HG02610 (cell line): ENCODE data around the gene SYNE2.
"Not testable (repeated sequence)": the region's sequence is repeated elsewhere in the genome, so short reads cannot be mapped to it uniquely, and the experiment has no call there.

Experiments used
- ATAC-seq: cut with Tn5 transposase; IDR thresholded peaks from one replicate; pipeline ENCODE4 v1.9.1; 2021; ENCODE audit warnings: mild to moderate bottlenecking, moderate library complexity; ENCODE audit not compliant: unreplicated experiment

The SYNE2 gene

DNA sequence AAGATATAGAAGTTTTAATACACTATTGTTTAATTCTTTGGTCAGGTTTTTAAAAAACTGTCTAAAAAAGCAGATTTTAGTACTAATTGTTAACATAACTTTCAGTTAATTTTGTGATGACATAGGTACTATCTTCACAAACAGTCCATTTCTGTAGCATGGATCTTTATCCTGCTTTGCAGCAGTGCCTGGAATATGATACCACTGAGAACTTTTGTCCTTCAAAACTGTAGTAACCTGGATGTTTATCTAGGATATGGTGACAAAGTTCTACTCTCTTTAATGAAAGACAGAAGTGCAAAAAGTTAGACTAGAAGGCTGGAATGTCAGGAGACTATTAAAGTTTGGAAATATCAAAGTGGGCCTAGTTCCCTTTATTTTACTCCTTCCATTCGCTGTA is 159.9 kb downstream of the SYNE2 start:
- no peak for ATAC-seq

DNA sequence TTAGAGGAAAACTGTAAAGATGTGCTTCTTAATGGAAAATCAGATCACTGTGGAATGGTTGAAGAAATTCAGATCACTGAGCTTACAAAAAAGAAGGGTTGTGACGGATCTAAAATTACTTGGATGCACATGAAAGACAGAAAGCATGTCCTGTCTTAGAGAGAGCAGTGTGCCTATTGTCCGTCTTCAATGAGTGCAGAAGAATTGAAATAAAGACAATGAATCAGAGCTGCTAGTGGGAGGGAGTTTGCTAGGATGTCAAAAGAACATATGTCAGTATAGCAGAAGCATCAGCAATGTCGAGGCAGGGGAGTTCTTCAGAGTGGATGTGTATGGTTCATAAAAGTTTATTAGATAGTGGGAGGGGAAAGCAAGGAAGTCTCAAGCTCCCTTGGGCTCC is 172.7 kb downstream of the SYNE2 start:
- ATAC-seq, result no peak

DNA sequence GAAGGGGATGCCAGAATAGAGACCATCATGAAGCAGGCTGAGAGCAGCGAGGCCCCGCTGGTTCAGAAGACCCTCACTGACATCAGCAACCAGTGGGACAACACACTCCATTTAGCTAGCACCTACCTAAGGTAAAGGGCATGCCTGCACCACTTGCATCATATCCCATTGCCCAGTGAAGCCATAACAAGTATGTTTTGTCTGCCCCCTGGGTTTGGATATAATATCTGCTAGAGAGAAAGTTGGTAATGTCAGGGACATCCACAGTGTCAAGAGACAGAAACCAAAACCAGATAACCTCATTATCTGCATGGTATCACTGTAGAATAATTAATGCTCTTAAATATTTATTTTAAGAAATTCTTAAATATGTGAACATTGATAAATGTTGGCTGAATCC is 173.8 kb downstream of the SYNE2 start:
- no peak for ATAC-seq

DNA sequence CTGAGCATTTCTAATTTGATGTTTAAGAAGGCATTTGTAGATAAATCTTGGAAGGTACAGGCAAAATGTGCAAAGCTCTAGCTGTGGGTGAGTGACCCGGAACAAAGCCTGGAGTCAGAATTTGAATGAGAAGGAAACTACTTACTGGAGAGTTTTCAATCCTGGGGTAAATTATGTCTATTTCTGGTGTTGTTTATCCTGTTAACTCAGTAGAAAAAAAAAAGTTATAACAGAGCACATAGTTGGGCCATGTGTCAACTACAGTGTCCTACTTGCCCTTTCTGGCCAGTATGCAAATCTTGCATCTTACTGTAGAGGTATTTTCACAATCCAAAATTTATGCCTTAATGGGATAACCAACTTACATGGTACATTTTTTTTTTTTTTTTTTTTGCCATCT is 182.3 kb downstream of the SYNE2 start:
- no peak for ATAC-seq

DNA sequence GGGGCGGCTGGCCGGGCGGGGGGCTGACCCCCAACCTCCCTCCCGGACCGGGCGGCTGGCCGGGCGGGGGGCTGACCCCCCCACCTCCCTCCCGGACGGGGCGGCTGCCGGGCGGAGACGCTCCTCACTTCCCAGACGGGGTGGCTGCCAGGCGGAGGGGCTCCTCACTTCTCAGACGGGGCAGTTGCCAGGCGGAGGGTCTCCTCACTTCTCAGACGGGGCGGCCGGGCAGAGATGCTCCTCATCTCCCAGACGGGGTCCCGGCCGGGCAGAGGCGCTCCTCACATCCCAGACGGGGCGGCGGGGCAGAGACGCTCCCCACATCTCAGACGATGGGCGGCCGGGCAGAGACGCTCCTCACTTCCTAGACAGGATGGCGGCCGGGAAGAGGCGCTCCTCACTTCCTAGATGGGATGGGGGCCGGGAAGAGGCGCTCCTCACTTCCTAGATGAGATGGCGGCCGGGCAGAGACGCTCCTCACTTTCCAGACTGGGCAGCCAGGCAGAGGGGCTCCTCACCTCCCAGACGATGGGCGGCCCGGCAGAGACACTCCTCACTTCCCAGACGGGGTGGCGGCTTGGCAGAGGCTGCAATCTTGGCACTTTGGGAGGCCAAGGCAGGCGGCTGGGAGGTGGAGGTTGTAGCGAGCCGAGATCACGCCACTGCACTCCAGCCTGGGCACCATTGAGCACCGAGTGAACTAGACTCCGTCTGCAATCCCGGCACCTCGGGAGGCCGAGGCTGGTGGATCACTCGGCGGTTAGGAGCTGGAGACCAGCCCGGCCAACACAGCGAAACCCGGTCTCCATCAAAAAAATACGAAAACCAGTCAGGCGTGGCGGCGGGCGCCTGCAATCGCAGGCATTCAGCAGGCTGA is 185.3 kb downstream of the SYNE2 start:
- ATAC-seq, result not testable (repeated sequence)

DNA sequence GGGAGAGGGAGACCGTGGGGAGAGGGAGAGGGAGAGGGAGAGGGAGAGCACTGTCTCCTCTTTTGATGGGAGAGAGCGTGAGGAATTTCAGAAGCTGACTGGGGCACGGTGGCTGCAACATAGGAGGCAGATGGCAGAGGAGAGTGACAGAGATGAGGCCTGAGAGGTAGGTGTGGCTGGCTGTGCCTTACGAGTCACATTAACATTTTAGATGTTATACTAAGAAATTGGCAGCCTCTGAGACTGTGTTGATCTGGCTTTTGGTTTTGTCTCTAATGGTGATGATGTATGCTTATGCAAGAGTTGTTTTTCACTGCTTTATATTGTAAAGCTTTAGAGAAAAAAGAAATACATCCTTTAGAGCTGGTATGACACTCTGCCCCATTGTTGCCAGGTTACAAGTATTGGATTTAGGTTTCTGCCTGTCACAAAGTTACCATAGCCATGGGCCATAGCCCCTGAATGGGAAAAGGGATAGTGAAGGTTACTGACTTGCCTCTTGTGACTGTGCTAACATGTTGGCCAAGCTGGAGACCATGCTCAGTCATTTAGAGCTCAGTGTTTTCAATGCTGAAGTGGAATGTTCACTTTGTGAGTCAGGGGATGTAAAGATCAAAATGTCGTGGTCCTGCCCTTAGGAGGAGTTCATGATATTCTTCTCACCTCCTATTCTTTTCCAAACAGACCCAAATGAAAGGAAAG is 186.2 kb downstream of the SYNE2 start:
- no peak for ATAC-seq

DNA sequence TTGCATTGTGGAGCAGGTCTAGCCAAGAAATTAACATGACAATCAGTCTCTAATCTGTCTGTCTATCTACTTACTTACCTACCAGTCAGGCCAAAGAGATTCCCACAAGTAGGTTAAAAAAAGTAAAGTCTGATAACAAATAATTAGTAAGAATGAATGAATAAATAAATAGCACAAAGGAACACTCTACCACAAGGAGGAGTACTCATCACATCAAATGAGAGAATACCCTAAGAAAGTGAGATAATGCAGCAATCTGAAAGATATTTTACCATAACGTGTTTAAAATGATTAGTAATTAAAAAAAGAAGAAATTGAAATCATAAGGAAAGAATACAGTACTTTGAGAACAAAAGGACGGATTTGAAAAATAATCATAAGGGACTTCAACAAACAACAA is 187.2 kb downstream of the SYNE2 start:
- ATAC-seq, result no peak

DNA sequence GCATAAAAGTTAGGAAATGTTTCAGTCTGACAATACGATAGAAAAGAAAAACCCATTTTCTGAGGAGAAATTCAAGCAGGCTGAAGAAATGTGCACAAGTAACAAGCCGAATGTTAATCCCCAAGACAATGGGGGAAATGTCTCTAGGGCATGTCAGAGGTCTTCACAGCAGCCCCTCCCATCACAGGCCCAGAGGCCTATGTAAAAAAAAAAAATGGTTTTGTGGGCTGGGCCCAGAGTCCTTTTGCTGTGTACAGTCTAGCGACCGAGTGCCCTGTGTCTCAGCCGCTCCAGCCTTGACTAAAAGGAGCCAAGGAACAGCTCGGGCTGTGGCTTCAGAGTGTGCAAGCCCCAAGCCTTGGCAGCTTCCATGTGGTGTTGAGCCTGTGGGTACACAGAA is 190.5 kb downstream of the SYNE2 start:
- not testable (repeated sequence) for ATAC-seq

DNA sequence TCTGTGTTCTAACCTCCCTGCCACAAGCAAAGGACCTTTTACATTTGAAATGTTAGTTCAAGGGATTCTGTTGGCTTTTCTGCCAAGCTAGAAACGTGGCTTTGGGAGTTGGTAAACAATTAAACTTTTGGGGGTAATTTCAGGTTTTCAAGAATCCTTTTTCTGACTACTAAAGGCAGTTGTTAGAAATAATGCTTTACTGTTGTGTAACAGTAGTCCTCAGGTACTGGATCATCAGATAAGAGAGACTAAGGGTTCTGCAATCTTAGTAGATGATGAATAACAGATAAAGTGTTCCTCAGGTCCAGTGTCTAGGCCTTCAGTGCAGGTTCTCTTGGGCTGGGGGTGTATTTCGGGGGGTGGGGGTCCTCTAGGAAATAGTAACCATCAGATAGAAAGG is 192.3 kb downstream of the SYNE2 start:
- no peak for ATAC-seq

DNA sequence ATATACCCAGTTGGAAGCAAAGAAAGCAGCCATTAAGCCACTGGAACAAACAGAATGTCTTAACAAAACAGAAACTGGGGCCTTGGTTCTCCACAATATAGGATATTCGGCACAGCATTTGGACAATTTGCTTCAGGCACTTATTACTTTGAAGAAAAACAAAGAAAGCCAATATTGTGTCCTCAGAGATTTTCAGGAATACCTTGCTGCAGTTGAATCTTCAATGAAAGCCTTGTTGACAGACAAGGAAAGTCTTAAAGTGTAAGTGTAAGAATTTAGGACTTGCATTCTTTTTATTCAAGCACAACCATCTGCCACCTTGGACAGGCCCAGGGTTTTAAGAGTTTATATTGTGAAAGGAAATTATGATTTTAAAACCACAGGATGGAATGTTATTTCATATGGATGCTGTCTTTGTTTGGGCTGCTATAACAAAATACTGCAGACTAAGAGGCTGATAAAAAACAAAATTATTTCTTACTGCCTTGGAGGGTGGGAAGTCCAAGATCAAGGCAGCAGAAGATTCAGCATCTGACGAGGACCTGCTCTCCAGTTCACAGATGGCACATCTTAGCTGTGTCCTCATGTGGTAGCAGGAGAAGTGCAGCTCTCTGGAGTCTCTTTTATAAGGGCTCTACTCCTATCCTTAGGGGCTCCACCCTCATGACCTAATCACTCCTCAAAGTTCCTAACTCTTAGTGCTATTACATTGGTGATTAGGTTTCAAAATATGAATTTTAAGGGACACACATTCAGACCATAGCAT is 197.0 kb downstream of the SYNE2 start:
- ATAC-seq, result no peak

DNA sequence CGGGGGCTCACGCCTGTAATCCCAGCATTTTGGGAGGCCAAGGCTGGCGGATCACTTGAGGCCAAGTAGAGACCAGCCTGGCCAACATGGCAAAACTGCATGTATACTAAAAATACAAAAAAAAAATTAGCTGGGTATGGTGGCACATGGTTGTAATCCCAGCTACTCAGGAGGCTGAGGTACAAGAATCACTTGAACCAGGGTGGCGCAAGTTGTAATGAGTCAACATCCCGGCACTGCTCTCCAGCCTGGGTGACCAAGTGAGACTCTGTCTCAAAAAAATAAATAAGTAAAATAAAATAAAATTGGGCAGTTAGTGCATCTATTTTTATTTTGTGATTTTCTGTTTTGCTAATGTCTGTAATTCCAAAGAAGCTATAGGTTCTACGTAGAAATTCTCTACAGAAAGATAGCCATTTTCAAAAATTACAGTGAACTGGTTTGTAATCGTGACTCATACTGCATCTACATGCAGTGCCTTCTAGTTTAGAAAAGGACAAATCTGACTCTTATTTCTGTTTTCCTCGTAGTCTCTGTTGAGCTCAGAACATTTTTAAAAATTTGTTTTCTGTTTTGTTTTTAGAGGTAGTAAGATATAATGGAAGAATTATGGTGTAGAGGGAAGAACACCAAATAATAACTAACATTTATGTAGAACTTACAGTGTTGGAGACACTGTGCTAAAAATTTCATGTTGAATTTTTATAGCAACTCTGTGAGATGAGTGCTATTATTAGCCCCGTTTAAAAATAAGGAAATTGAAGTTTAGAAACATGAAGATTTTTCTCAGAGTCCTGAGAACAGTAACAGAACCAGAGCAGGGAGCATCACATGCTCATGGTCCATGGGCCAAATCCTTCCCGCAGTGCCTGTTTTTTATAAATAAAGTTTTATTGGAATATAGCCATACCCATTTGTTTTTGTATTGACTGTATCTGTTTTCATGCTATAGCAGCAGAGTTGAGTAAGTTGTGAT is 201.2 kb downstream of the SYNE2 start:
- ATAC-seq, result no peak

DNA sequence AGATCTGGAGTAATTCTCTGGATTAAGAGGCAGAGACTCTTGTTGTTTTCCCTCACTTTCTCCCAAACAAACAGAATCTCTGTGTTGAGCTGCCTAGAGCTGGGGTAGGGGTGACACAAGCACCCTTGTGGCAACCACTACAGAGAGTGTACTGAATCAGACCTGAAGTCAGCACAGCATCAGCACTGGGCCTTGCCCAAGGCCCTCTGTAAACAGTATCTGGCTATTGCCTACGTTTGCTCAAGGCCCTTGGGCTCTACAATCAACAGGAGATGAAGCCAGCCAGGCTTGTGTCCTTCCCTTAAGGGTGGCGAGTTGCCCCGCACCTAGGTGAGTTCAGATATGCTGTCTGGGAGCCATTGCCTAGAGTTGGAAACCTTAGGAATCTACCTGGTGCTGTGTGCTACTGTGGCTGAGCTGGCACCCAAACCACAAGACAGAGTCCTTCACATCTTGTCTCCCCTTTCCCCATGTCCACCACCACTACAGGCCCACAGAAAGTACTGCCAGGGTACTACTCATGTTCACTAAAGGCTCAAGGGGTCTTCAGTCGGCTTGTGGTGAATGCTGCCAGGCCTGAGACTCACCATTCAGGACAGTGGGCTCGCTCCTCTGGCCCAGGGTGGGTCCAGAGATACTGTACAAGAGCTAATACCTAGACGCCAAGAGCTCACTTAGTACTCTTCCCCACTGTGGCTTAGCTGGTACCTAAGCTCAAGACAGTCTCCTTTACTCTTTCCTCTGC is 206.8 kb downstream of the SYNE2 start:
- ATAC-seq, result no peak

DNA sequence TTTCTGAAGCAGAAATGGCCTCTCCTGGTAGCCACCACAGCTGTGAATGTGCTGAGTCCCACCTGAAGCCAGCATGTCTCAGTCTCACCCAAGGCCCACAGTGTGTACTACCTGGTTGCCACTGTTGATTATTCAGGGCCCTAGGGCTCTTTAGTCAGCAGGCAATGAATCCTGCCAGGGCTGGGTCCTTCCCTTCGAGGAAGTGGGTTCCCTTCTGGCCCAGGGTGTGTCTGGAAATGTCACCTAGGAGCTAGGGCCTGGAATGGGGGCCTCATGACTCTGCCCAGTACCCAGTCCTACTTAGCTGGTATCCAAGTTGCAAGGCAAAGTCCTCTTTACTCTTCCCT is 207.4 kb downstream of the SYNE2 start:
- ATAC-seq, result no peak

DNA sequence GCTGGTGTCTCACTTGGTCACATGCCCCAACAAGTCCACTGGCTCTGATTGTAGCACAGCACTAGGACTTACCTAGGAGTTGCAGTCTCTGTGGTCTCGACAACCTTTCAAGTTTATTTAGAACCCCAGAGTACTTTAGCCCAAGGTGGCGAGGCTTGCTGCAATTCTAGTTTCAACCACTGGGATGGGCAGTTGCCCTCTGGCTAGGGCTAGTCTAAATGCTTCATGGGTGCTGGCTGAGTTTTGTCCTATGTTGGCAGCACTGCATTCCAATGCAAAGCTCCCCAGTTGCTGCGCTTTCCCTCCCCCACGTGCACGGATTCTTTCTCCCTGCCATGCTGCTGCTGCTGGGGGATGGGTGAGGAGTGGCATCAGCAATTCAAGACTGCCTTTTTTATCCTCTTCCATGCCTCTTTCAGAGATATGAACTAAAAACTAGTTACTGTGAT is 207.9 kb downstream of the SYNE2 start:
- ATAC-seq, result no peak

DNA sequence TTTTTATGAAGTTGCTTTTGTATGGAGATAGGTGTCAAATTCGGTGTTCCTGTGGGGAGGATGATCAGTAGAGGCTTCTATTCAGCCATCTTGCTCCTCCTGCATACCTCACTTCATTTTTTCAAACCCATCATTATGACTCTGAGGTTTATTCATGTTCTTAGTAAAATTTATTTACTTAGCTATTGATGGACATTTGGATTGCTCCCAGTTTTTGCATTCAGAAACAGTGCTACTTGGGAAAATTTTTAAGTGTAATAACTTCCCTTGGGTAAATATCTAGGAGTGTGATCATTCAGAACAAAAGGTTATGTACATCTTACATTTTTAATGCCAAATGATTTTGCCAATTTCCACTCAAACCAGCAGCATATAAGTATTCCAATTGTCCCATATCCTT is 208.3 kb downstream of the SYNE2 start:
- ATAC-seq, result no peak

DNA sequence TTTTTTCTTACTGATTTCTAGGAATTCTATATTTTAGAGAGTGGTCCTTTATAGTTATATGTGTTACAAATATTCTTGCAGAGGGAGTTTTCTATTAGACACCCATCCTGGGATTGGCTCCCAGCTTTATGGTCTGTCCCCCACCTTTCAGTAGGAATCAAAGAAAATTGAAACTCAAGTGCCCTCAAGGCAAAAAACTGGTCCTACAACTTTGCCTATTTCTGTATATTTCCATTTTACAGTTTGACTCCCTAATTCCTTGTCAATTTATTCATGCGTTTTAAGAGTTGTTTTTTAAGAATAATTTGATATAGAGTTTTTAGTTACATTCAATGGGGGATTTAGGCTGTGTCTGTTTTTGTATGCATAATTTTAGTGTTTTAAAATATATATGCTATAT is 208.9 kb downstream of the SYNE2 start:
- ATAC-seq, result no peak

DNA sequence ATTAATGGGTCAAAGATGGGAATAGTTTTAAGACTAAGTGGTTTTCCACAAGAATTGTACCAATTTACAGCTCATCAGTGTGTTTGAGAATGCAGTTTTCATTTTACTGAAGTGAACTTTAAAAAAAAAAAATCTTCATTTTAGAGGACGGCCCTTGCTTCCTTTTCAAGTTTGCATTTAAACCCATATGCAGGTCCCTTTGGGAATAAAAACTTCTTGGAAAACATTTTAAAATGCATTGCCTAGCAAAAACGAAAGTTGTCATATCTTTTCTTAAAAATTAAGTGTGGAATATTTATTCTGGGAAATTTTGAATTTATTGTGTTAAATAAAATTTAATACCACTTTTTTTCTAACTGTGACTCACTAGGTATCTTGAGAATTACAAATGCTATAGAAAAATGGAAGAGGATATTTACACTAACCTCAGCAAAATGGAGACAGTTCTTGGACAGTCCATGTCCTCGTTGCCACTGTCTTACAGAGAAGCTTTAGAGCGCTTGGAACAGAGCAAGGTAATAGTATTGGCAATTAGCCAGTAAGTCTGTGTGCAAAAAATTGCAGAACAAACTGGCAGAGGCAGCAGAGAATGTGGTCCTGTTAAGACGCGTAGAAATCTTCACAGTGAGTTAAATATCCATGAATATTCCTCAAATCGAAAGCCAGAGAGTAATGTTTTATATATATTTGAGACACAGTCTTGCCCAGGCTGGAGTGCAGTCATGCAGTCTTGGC is 209.7 kb downstream of the SYNE2 start:
- ATAC-seq, result no peak

DNA sequence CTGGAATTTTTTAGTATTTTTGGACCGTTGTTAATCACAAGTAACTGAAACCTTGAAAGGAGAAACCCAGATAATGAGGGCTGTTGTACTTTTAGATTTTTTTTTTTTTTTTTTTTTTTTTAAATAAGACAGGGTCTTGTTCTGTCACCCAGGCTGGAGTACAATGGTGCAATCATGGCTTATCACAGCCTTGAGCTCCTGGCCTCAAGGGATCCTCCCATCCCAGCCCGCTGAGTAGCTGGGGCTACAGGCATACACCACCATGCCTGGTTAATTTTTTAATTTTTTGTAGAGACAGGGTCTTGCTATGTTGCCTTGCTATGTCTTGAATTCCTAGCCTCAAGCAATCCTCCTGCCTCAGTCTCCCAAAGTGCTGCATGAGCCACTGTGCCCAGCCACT is 211.6 kb downstream of the SYNE2 start:
- no peak for ATAC-seq
